22Rv1 (cell line): Measurements from ENCODE around the gene PRR22.

Source experiments
- CTCF ChIP-seq: fragments of 450-650 bp; IDR thresholded peaks from 2 replicates; pipeline ENCODE4 v1.5.1; 2017; ENCODE audit warnings: mild to moderate bottlenecking
- ZFX ChIP-seq: fragments of 450-650 bp; IDR thresholded peaks from 2 replicates; pipeline ENCODE4 v1.6.1; 2017; ENCODE audit warnings: antibody characterized with exemption, borderline replicate concordance

GRCh38 chr19:5767949-5768348, 16.6 kb downstream of the PRR22 start:
- TF ChIP-seq CTCF = no peak
- TF ChIP-seq ZFX = no peak
